Skeletal muscle satellite cell (primary cell): ENCODE measurements around the gene RIMOC1. TPM values are rescaled to one million over a fixed set of nuclear protein-coding genes. Genes with fewer than 3 reads are reported as not detected.
A peak's percentile ranks its signal among the peaks of the same experiment; 100 is the strongest.

Source experiments
- H3K27me3 ChIP-seq: 2 replicates; pipeline ENCODE4 v1.7.0; 2013; ENCODE audit warnings: low read length; ENCODE audit not compliant: control insufficient read depth, insufficient read depth
- H3K36me3 ChIP-seq: 2 replicates; pipeline ENCODE4 v1.7.0; 2013; ENCODE audit warnings: mild to moderate bottlenecking, control low read depth, low read length; ENCODE audit not compliant: insufficient read depth
- H3K4me1 ChIP-seq: 2 replicates; pipeline ENCODE4 v1.7.0; 2013; ENCODE audit warnings: low read length; ENCODE audit not compliant: control insufficient read depth, insufficient read depth
- H3K4me2 ChIP-seq: 2 replicates; pipeline ENCODE4 v1.7.0; 2013; ENCODE audit warnings: mild to moderate bottlenecking, low read length
- H3K4me3 ChIP-seq: 2 replicates; pipeline ENCODE4 v1.7.0; 2013; ENCODE audit warnings: low read length
- H3K9ac ChIP-seq: 2 replicates; pipeline ENCODE4 v1.7.0; 2013; ENCODE audit warnings: mild to moderate bottlenecking, low read depth, low read length, moderate library complexity
- H3K9me3 ChIP-seq: replicated peaks from 2 replicates; pipeline ENCODE4 v1.7.0; 2013; ENCODE audit warnings: mild to moderate bottlenecking, control low read depth, low read length
- total RNA-seq: library from RNA; depleted of rRNA; stranded (reverse); fragments of >200 nt; gene quantifications from 2 replicates; pipeline ENCODE4 v1.2.3, GENCODE V29; 2012; rRNA removed

The RIMOC1 gene
- 15.7 and 18.0 TPM in 2 replicates for total RNA-seq

GRCh38 chr5:41903892-41904799 is at the start of gene RIMOC1:
Gene RIMOC1, plus strand, starts transcription at chr5:41904344. Its CDS starts 24 bp downstream, at chr5:41904368.
- no peaks in the 10 kb centered on the region for H3K9me3 ChIP-seq
- no peaks in the 10 kb centered on the region for H3K27me3 ChIP-seq
- peak within 1 kb of the TSS; percentile 82 for H3K4me3 ChIP-seq
- peaks cover 22% of the 10 kb centered on the region for H3K36me3 ChIP-seq
- peak within 1 kb of the TSS; percentile 81 for H3K4me2 ChIP-seq
- peaks cover 19% of the 10 kb centered on the region for H3K4me1 ChIP-seq
- peak within 1 kb of the TSS; percentile 93 for H3K9ac ChIP-seq

- Histone ChIP-seq H3K4me1 (no peaks in the 10 kb centered on the region), H3K9ac (no peak overlapping the region), H3K36me3 (peaks cover 2% of the 10 kb centered on the region), H3K9me3 (no peaks in the 10 kb centered on the region), H3K4me3 (no peak overlapping the region), H3K27me3 (no peaks in the 10 kb centered on the region), H3K4me2 (no peak overlapping the region)
Measured at GRCh38 chr5:41856644-41857491, 47.3 kb upstream of the RIMOC1 start.

GRCh38 chr5:41857989-41858388 is 46.2 kb upstream of the RIMOC1 start:
- no peaks in the 10 kb centered on the region for H3K36me3 ChIP-seq
- H3K4me1 ChIP-seq = no peaks in the 10 kb centered on the region
- H3K27me3 ChIP-seq = no peaks in the 10 kb centered on the region
- no peak overlapping the region for H3K4me2 ChIP-seq
- H3K4me3 ChIP-seq = no peak overlapping the region
- no peak overlapping the region for H3K9ac ChIP-seq
- H3K9me3 ChIP-seq = no peaks in the 10 kb centered on the region

GRCh38 chr5:41858890-41859289 is 45.3 kb upstream of the RIMOC1 start:
- Histone ChIP-seq H3K4me2 (no peak overlapping the region), H3K9ac (no peak overlapping the region), H3K27me3 (no peaks in the 10 kb centered on the region), H3K4me3 (no peak overlapping the region), H3K9me3 (no peaks in the 10 kb centered on the region), H3K4me1 (peaks cover 5% of the 10 kb centered on the region), H3K36me3 (no peaks in the 10 kb centered on the region)

GRCh38 chr5:41863871-41864486 is 40.2 kb upstream of the RIMOC1 start:
- H3K9ac ChIP-seq = no peak overlapping the region
- no peaks in the 10 kb centered on the region for H3K9me3 ChIP-seq
- no peaks in the 10 kb centered on the region for H3K36me3 ChIP-seq
- H3K4me2 ChIP-seq = peak overlapping the region; percentile 16
- H3K4me3 ChIP-seq = no peak overlapping the region
- H3K4me1 ChIP-seq = peaks cover 10% of the 10 kb centered on the region
- H3K27me3 ChIP-seq = no peaks in the 10 kb centered on the region

- Histone ChIP-seq H3K9me3 (no peaks in the 10 kb centered on the region), H3K4me1 (peaks cover 26% of the 10 kb centered on the region), H3K4me3 (peak overlapping the region; percentile 96), H3K9ac (peak overlapping the region; percentile 89), H3K4me2 (peak overlapping the region; percentile 98), H3K27me3 (no peaks in the 10 kb centered on the region), H3K36me3 (no peaks in the 10 kb centered on the region)
Measured at GRCh38 chr5:41869151-41869723, 34.9 kb upstream of the RIMOC1 start.

GRCh38 chr5:41869724-41870626 is 34.2 kb upstream of the RIMOC1 start, which contains the start of gene OXCT1:
Gene OXCT1, minus strand, starts transcription at chr5:41870425. Its CDS starts 67 bp downstream, at chr5:41870358.
- no peaks in the 10 kb centered on the region for H3K9me3 ChIP-seq
- peak within 1 kb of the TSS; percentile 89 for H3K9ac ChIP-seq
- peaks cover 25% of the 10 kb centered on the region for H3K4me1 ChIP-seq
- peak within 1 kb of the TSS; percentile 98 for H3K4me2 ChIP-seq
- peak within 1 kb of the TSS; percentile 96 for H3K4me3 ChIP-seq
- H3K27me3 ChIP-seq = no peaks in the 10 kb centered on the region
- H3K36me3 ChIP-seq = no peaks in the 10 kb centered on the region

- peak overlapping the region; percentile 89 for H3K9ac ChIP-seq
- H3K27me3 ChIP-seq = no peaks in the 10 kb centered on the region
- peaks cover 25% of the 10 kb centered on the region for H3K4me1 ChIP-seq
- H3K4me3 ChIP-seq = peak overlapping the region; percentile 96
- no peaks in the 10 kb centered on the region for H3K36me3 ChIP-seq
- H3K4me2 ChIP-seq = peak overlapping the region; percentile 98
- H3K9me3 ChIP-seq = no peaks in the 10 kb centered on the region
Measured at GRCh38 chr5:41870627-41871048, 33.5 kb upstream of the RIMOC1 start.

- no peak overlapping the region for H3K9ac ChIP-seq
- H3K4me3 ChIP-seq = no peak overlapping the region
- no peaks in the 10 kb centered on the region for H3K9me3 ChIP-seq
- H3K36me3 ChIP-seq = no peaks in the 10 kb centered on the region
- H3K27me3 ChIP-seq = no peaks in the 10 kb centered on the region
- H3K4me2 ChIP-seq = no peak overlapping the region
- H3K4me1 ChIP-seq = peaks cover 25% of the 10 kb centered on the region
Measured at GRCh38 chr5:41871852-41872251, 32.3 kb upstream of the RIMOC1 start.

- Histone ChIP-seq H3K9me3 (no peaks in the 10 kb centered on the region), H3K36me3 (no peaks in the 10 kb centered on the region)
Measured at GRCh38 chr5:41874512-41875060, 29.6 kb upstream of the RIMOC1 start.

More at GRCh38 chr5:41874512-41875060, 29.6 kb upstream of the RIMOC1 start:
- H3K4me3 ChIP-seq = no peak overlapping the region
- H3K4me1 ChIP-seq = peaks cover 18% of the 10 kb centered on the region
- H3K4me2 ChIP-seq = no peak overlapping the region
- no peaks in the 10 kb centered on the region for H3K27me3 ChIP-seq
- H3K9ac ChIP-seq = no peak overlapping the region
